Measurements from ENCODE around the gene EMB. TPM values are rescaled to one million over a fixed set of nuclear protein-coding genes. Genes with fewer than 3 reads are reported as not detected.
"Not testable (repeated sequence)": the region's sequence is repeated elsewhere in the genome, so short reads cannot be mapped to it uniquely, and the experiment has no call there.

The EMB gene, protein sequence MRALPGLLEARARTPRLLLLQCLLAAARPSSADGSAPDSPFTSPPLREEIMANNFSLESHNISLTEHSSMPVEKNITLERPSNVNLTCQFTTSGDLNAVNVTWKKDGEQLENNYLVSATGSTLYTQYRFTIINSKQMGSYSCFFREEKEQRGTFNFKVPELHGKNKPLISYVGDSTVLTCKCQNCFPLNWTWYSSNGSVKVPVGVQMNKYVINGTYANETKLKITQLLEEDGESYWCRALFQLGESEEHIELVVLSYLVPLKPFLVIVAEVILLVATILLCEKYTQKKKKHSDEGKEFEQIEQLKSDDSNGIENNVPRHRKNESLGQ
- 10 to 100 TPM; 54.8 to 78.0 (median 58.5) TPM for total RNA-seq

DNA sequence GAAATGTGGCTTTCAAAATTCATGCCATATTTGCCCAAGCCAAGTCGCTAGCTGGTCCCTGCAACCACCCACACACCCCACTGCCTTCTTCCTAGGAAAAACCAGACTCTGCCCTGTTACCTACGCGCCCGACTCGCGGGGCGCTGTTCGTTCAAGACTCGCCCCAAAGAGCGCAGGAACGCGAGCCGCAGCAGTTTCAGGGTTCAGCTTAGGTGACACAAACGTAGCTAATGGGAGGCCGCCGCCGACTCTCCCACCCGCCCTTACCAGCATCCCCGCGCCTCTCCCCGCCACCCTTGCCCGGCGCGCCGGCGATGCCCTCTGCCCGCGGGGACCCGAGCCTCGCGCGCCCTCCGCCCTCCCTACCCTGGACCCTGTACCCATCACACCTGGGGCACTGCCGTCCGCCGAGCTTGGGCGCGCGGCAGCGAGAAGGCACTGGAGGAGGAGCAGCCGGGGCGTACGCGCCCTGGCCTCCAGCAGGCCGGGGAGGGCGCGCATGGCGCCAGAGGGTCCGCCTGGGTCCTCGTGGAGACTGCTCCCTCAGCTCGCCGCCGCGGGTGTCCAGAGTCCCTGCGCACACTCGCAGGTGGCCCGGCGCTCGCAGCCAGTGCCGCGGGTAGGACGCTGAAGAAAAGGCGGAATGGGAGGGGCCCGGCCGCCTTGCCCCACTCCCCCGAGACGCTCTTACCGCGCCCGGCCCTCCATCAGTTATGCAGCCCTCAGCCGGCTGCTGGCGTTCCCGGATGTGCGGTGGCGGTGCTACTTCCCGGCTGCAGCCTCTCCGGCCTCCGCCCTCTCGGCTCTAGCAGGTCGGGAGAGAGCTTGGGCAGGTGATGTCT is at the start of gene EMB:
TSS of gene EMB (minus strand) at position 638 of the 842 bp plus-strand sequence. CDS start at position 501, 137 bp downstream.
- WGBS, 2 donors = 2% methylated on average over 36 to 46 of the region's 80 CpGs
- Histone ChIP-seq H3K27ac (peak within 1 kb of the TSS; percentile 40 to 67 (median 47)), H3K27me3 (no peaks in the 10 kb centered on the region), H3K36me3 (no peaks in the 10 kb centered on the region), H3K9me3 (no peaks in the 10 kb centered on the region), H3K4me3 (replicated peaks in 1 of 3) (peak within 1 kb of the TSS; percentile 50 to 75 (median 73)), H3K4me1 (no peaks in the 10 kb centered on the region)
- intact Hi-C loops (cut with DNase I) = no loop called here
- DNase-seq = peak; percentile 73 to 77
- TF ChIP-seq POLR2A (IDR thresholded peaks at IDR 0.05) (peak in 1 of 2 donors; percentile 42), CTCF (IDR thresholded peaks at IDR 0.05) (peak in 3 of 6 experiments; percentile 9 to 44 (median 32))

GRCh38 chr5:50489491-50489890 is 48.4 kb upstream of the EMB start:
- WGBS, 2 donors = 94 to 97% methylated on average over 10 of the region's 10 CpGs
- H3K4me3 ChIP-seq (replicated peaks in 1 of 3); intact Hi-C loops (cut with DNase I); H3K4me1 ChIP-seq; H3K9me3 ChIP-seq; H3K27me3 ChIP-seq; H3K36me3 ChIP-seq; H3K27ac ChIP-seq: not testable (repeated sequence)
- peak in 1 of 2 donors; percentile 5 for DNase-seq

GRCh38 chr5:50478790-50479189 is 37.7 kb upstream of the EMB start:
- intact Hi-C loops (cut with DNase I); H3K4me1 ChIP-seq; H3K27me3 ChIP-seq; H3K36me3 ChIP-seq; H3K4me3 ChIP-seq (replicated peaks in 1 of 3); DNase-seq; H3K9me3 ChIP-seq; H3K27ac ChIP-seq: not testable (repeated sequence)
- 67 to 90% methylated on average over 2 of the region's 2 CpGs for WGBS, 2 donors

GRCh38 chr5:50476549-50476948 is 35.5 kb upstream of the EMB start:
- Histone ChIP-seq H3K36me3 (no peaks in the 10 kb centered on the region), H3K27ac (no peak overlapping the region), H3K9me3 (no peaks in the 10 kb centered on the region), H3K27me3 (no peaks in the 10 kb centered on the region), H3K4me1 (peaks cover 0 to 3% of the 10 kb centered on the region in 2 donors), H3K4me3 (replicated peaks in 1 of 3) (no peak overlapping the region)
- WGBS, 2 donors = 73 to 76% methylated on average over 1 of the region's 1 CpG
- DNase-seq = no peak
- TF ChIP-seq POLR2A (IDR thresholded peaks at IDR 0.05) = no peak
- TF ChIP-seq CTCF (IDR thresholded peaks at IDR 0.05) = no peak
- intact Hi-C loops (cut with DNase I) = no loop called here

GRCh38 chr5:50465015-50465414 is 23.9 kb upstream of the EMB start:
- H3K4me1 ChIP-seq = peaks cover 22 to 35% of the 10 kb centered on the region in 2 donors
- H3K4me3 ChIP-seq (replicated peaks in 1 of 3); intact Hi-C loops (cut with DNase I); H3K9me3 ChIP-seq; H3K36me3 ChIP-seq; DNase-seq; H3K27me3 ChIP-seq: not testable (repeated sequence)
- 91 to 93% methylated on average over 14 to 20 of the region's 23 CpGs for WGBS, 2 donors
- peak overlapping the region in 1 of 3 donors; percentile 45 for H3K27ac ChIP-seq

DNA sequence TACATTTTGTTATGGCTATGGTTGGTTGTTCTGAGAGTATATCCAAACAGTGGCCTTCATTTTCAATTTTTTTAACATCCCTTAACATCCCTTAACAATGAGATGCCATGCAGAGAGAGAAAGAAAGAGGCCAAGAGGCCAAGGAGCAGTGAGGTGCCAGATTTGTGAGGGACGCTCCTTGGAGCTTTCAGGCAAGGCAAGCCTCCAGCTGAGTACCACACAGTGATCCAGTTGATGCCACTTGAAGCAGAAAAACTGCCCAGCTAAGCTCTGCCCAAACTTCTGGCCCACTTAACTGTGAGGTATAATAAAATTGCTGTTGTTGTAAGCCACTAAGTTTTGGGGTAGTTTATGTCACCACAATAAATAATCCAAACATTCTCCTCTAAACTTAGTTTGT is 22.6 kb upstream of the EMB start:
- H3K27me3 ChIP-seq = no peaks in the 10 kb centered on the region
- no peak overlapping the region for H3K4me3 ChIP-seq (replicated peaks in 1 of 3)
- H3K4me1 ChIP-seq = peaks cover 27 to 40% of the 10 kb centered on the region in 2 donors
- DNase-seq = peak; percentile 77 to 82
- intact Hi-C loops (cut with DNase I) = no loop called here
- no peaks in the 10 kb centered on the region for H3K9me3 ChIP-seq
- no peak for TF ChIP-seq POLR2A (IDR thresholded peaks at IDR 0.05)
- TF ChIP-seq CTCF (IDR thresholded peaks at IDR 0.05) = no peak
- peak overlapping the region; percentile 45 to 86 (median 70) for H3K27ac ChIP-seq
- no peaks in the 10 kb centered on the region for H3K36me3 ChIP-seq
- 29 to 47% methylated on average over 1 of the region's 1 CpG for WGBS, 2 donors
